HG02973 (cell line): Measurements from ENCODE around the gene SSH3.

Experiments used
- ATAC-seq: cut with Tn5 transposase; IDR thresholded peaks from one replicate; pipeline ENCODE4 v1.9.1; 2021; ENCODE audit warnings: moderate library complexity; ENCODE audit not compliant: unreplicated experiment

SSH3 gene

GRCh38 chr11:67279589-67280340 is 23.6 kb upstream of the SSH3 start:
- ATAC-seq: no peak

GRCh38 chr11:67280341-67280787 is 23.0 kb upstream of the SSH3 start:
- ATAC-seq: no peak

GRCh38 chr11:67280788-67281551 is 22.4 kb upstream of the SSH3 start:
- no peak for ATAC-seq

- no peak for ATAC-seq
These were observed 21.7 kb upstream of the SSH3 start for GRCh38 chr11:67281552-67282150.

GRCh38 chr11:67282155-67282875 is 21.0 kb upstream of the SSH3 start:
- no peak for ATAC-seq

- ATAC-seq: no peak
These were observed 20.4 kb upstream of the SSH3 start for GRCh38 chr11:67282876-67283371.

GRCh38 chr11:67283481-67283963 is 19.8 kb upstream of the SSH3 start:
- no peak for ATAC-seq

GRCh38 chr11:67284811-67285540 is 18.4 kb upstream of the SSH3 start:
- no peak for ATAC-seq

- no peak for ATAC-seq
These were observed 17.5 kb upstream of the SSH3 start for GRCh38 chr11:67285541-67286498.

- ATAC-seq: no peak
These were observed 16.6 kb upstream of the SSH3 start for GRCh38 chr11:67286621-67287333.

GRCh38 chr11:67287355-67288197 is 15.8 kb upstream of the SSH3 start:
- ATAC-seq: no peak

GRCh38 chr11:67288198-67288451 is 15.2 kb upstream of the SSH3 start:
- no peak for ATAC-seq

- peak; percentile 53 for ATAC-seq
These were observed 14.7 kb upstream of the SSH3 start for GRCh38 chr11:67288452-67289225.

GRCh38 chr11:67289226-67289650 is 14.1 kb upstream of the SSH3 start, which contains the start of gene ANKRD13D:
Gene ANKRD13D, plus strand, starts transcription at chr11:67289303. Its CDS starts 158 bp downstream, at chr11:67289461.
- ATAC-seq: no peak

- no peak for ATAC-seq
These were observed 13.5 kb upstream of the SSH3 start for GRCh38 chr11:67289651-67290479.

- no peak for ATAC-seq
These were observed 12.5 kb upstream of the SSH3 start for GRCh38 chr11:67290801-67291200.
